HEK293 (cell line): Measurements from ENCODE around the gene CLK4.

Source experiments
- EGR2 ChIP-seq: fragments of 450-650 bp; formaldehyde crosslinking; IDR thresholded peaks from 2 replicates; pipeline ENCODE4 v1.5.1; 2016; ENCODE audit warnings: low read depth, missing biosample characterization, missing genetic modification characterization
- GLIS2 ChIP-seq: fragments of 450-650 bp; formaldehyde crosslinking; IDR thresholded peaks from 2 replicates; pipeline ENCODE4 v1.5.1; 2016; ENCODE audit warnings: missing biosample characterization, missing genetic modification characterization
- KLF1 ChIP-seq: fragments of 450-650 bp; formaldehyde crosslinking; IDR thresholded peaks from 2 replicates; pipeline ENCODE4 v1.5.1; 2016; ENCODE audit warnings: missing biosample characterization, missing genetic modification characterization
- KLF7 ChIP-seq: fragments of 450-650 bp; formaldehyde crosslinking; IDR thresholded peaks from 2 replicates; pipeline ENCODE4 v1.5.1; 2016; ENCODE audit warnings: missing biosample characterization, missing genetic modification characterization, borderline replicate concordance
- SETDB1 ChIP-seq: IDR thresholded peaks from one replicate; pipeline ENCODE4 v1.6.1; 2017; ENCODE audit warnings: mild to moderate bottlenecking, low read length, moderate library complexity, mixed read lengths; ENCODE audit not compliant: insufficient read length
- SP2 ChIP-seq: fragments of 450-650 bp; formaldehyde crosslinking; IDR thresholded peaks from 2 replicates; pipeline ENCODE4 v1.5.1; 2016; ENCODE audit warnings: missing biosample characterization, missing genetic modification characterization
- YY2 ChIP-seq: fragments of 450-650 bp; formaldehyde crosslinking; IDR thresholded peaks from 2 replicates; pipeline ENCODE4 v1.5.1; 2016; ENCODE audit warnings: missing biosample characterization, missing genetic modification characterization
- ZBTB48 ChIP-seq: fragments of 450-650 bp; formaldehyde crosslinking; IDR thresholded peaks from 2 replicates; pipeline ENCODE4 v1.5.1; 2016; ENCODE audit warnings: missing biosample characterization, missing genetic modification characterization
- ZNF214 ChIP-seq: fragments of 450-650 bp; formaldehyde crosslinking; IDR thresholded peaks from 2 replicates; pipeline ENCODE4 v1.5.1; 2017; ENCODE audit warnings: missing biosample characterization, mild to moderate bottlenecking, missing genetic modification characterization, borderline replicate concordance
- ZNF239 ChIP-seq: fragments of 450-650 bp; formaldehyde crosslinking; IDR thresholded peaks from 2 replicates; pipeline ENCODE4 v1.5.1; 2016; ENCODE audit warnings: missing biosample characterization, missing genetic modification characterization
- ZNF266 ChIP-seq: fragments of 450-650 bp; formaldehyde crosslinking; IDR thresholded peaks from 2 replicates; pipeline ENCODE4 v1.5.1; 2016; ENCODE audit warnings: missing biosample characterization, missing genetic modification characterization, low read depth
- ZNF292 ChIP-seq: fragments of 450-650 bp; formaldehyde crosslinking; IDR thresholded peaks from 2 replicates; pipeline ENCODE4 v1.5.1; 2016; ENCODE audit warnings: low read depth, missing biosample characterization, missing genetic modification characterization, borderline replicate concordance
- ZNF530 ChIP-seq: fragments of 450-650 bp; formaldehyde crosslinking; IDR thresholded peaks from 2 replicates; pipeline ENCODE4 v1.5.1; 2016; ENCODE audit warnings: low read depth, missing biosample characterization, missing genetic modification characterization
- ZNF549 ChIP-seq: fragments of 450-650 bp; IDR thresholded peaks from 2 replicates; pipeline ENCODE4 v1.5.1; 2018; ENCODE audit warnings: missing biosample characterization, missing genetic modification characterization, mild to moderate bottlenecking, inconsistent platforms, moderate library complexity
- ZNF600 ChIP-seq: fragments of 450-650 bp; formaldehyde crosslinking; IDR thresholded peaks from 2 replicates; pipeline ENCODE4 v1.5.1; 2016; ENCODE audit warnings: missing biosample characterization, missing genetic modification characterization
- ZNF621 ChIP-seq: fragments of 450-650 bp; formaldehyde crosslinking; IDR thresholded peaks from 2 replicates; pipeline ENCODE4 v1.5.1; 2017; ENCODE audit warnings: missing biosample characterization, missing genetic modification characterization
- ZNF670 ChIP-seq: fragments of 450-650 bp; formaldehyde crosslinking; IDR thresholded peaks from 2 replicates; pipeline ENCODE4 v1.5.1; 2016; ENCODE audit warnings: missing biosample characterization, missing genetic modification characterization, low read depth
- ZSCAN16 ChIP-seq: fragments of 450-650 bp; formaldehyde crosslinking; IDR thresholded peaks from 2 replicates; pipeline ENCODE4 v1.5.1; 2016; ENCODE audit warnings: missing biosample characterization, missing genetic modification characterization
- ZXDB ChIP-seq: fragments of 450-650 bp; formaldehyde crosslinking; IDR thresholded peaks from 2 replicates; pipeline ENCODE4 v1.5.1; 2016; ENCODE audit warnings: missing biosample characterization, missing genetic modification characterization
- TF ChIP-seq, protein P1 (sequence below): fragments of 450-650 bp; formaldehyde crosslinking; IDR thresholded peaks from 2 replicates; pipeline ENCODE4 v1.5.1; 2016; ENCODE audit warnings: missing biosample characterization, missing genetic modification characterization
- TF ChIP-seq, protein P2 (sequence below): fragments of 450-650 bp; formaldehyde crosslinking; IDR thresholded peaks from 2 replicates; pipeline ENCODE4 v1.5.1; 2016; ENCODE audit warnings: missing biosample characterization, missing genetic modification characterization
- TF ChIP-seq, protein P3 (sequence below): fragments of 450-650 bp; formaldehyde crosslinking; IDR thresholded peaks from 2 replicates; pipeline ENCODE4 v1.5.1; 2016; ENCODE audit warnings: missing biosample characterization, missing genetic modification characterization
- TF ChIP-seq, protein P4 (sequence below): fragments of 450-650 bp; formaldehyde crosslinking; IDR thresholded peaks from 2 replicates; pipeline ENCODE4 v1.5.1; 2016; ENCODE audit warnings: missing biosample characterization, missing genetic modification characterization, low read depth
- TF ChIP-seq, protein P5 (sequence below): fragments of 450-650 bp; formaldehyde crosslinking; IDR thresholded peaks from 2 replicates; pipeline ENCODE4 v1.5.1; 2016; ENCODE audit warnings: missing biosample characterization, missing genetic modification characterization
- TF ChIP-seq, protein P6 (sequence below): fragments of 450-650 bp; formaldehyde crosslinking; IDR thresholded peaks from 2 replicates; pipeline ENCODE4 v1.5.1; 2016; ENCODE audit warnings: missing biosample characterization, missing genetic modification characterization
- TF ChIP-seq, protein P7 (sequence below): fragments of 450-650 bp; formaldehyde crosslinking; IDR thresholded peaks from 2 replicates; pipeline ENCODE4 v1.5.1; 2016; ENCODE audit warnings: missing biosample characterization, missing genetic modification characterization, borderline replicate concordance

The CLK4 gene

DNA sequence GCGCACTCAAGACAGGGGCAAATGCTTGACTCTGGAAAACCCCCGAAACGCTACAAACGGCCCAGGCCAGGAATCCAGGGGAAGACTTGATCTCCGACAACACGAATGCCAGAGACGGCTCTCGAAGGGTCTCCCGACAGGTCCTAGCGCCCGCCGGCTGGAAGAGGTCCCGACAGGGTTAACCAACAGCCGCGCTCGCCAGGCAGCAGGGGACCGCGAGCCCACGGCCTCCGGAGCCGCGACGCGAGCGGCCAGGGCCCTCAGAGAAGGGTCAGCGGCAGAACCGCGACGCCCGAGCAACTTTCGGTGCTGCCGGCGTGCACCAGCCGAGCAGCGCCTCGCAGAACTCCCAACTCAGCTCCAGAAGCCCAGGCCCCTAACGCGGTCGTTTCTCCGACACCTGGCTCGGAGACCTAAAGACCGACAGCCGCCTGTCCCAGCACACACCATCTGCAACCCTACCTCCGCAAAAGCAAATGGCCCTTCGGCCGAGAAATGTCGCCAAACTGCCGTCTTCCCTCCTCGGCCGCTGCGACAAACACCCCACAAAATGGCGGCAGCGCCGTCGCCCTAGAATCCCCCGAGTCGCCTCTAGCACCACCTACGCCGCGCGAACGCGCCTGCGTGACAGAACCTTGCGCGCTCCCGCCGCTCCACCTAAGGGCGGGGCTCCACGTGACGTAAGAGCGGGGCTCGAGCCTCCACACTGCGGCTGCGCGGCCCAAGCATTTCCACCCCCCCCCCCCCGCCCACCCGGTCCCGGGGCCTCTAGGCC lies at the start of gene CLK4 (continued):
- TF ChIP-seq, protein P1, sequence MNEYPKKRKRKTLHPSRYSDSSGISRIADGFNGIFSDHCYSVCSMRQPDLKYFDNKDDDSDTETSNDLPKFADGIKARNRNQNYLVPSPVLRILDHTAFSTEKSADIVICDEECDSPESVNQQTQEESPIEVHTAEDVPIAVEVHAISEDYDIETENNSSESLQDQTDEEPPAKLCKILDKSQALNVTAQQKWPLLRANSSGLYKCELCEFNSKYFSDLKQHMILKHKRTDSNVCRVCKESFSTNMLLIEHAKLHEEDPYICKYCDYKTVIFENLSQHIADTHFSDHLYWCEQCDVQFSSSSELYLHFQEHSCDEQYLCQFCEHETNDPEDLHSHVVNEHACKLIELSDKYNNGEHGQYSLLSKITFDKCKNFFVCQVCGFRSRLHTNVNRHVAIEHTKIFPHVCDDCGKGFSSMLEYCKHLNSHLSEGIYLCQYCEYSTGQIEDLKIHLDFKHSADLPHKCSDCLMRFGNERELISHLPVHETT (tag by site-specific recombination), result peak; percentile 34; the same call in 1 of the 2 replicates
- TF ChIP-seq ZNF239 (no peak), ZNF670 (tag by site-specific recombination) (no peak), EGR2 (tag by site-specific recombination) (peak; percentile 55; the same call in 1 of the 2 replicates), SETDB1 (no peak), ZNF292 (no peak), SP2 (no peak), ZNF214 (tag by site-specific recombination) (no peak), ZBTB48 (tag by site-specific recombination) (peak; percentile 84), ZNF530 (tag by site-specific recombination) (no peak), KLF7 (tag by site-specific recombination) (no peak), ZSCAN16 (tag by site-specific recombination) (peak; percentile 77; the same call in 1 of the 2 replicates), ZNF266 (no peak), ZXDB (peak; percentile 79), ZNF600 (tag by site-specific recombination) (peak; percentile 56; the same call in 1 of the 2 replicates), KLF1 (tag by site-specific recombination) (no peak; the same call in none of the 2 replicates), YY2 (peak; percentile 91), ZNF549 (tag by site-specific recombination) (no peak), GLIS2 (tag by site-specific recombination) (peak; percentile 32; the same call in 1 of the 2 replicates), ZNF621 (tag by site-specific recombination) (no peak)
- TF ChIP-seq, protein P2, sequence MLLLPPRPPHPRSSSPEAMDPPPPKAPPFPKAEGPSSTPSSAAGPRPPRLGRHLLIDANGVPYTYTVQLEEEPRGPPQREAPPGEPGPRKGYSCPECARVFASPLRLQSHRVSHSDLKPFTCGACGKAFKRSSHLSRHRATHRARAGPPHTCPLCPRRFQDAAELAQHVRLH (tag by site-specific recombination), result peak; percentile 50; the same call in 1 of the 2 replicates
- TF ChIP-seq, protein P3, sequence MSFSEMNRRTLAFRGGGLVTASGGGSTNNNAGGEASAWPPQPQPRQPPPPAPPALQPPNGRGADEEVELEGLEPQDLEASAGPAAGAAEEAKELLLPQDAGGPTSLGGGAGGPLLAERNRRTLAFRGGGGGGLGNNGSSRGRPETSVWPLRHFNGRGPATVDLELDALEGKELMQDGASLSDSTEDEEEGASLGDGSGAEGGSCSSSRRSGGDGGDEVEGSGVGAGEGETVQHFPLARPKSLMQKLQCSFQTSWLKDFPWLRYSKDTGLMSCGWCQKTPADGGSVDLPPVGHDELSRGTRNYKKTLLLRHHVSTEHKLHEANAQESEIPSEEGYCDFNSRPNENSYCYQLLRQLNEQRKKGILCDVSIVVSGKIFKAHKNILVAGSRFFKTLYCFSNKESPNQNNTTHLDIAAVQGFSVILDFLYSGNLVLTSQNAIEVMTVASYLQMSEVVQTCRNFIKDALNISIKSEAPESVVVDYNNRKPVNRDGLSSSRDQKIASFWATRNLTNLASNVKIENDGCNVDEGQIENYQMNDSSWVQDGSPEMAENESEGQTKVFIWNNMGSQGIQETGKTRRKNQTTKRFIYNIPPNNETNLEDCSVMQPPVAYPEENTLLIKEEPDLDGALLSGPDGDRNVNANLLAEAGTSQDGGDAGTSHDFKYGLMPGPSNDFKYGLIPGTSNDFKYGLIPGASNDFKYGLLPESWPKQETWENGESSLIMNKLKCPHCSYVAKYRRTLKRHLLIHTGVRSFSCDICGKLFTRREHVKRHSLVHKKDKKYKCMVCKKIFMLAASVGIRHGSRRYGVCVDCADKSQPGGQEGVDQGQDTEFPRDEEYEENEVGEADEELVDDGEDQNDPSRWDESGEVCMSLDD, result peak; percentile 91
- TF ChIP-seq, protein P4, sequence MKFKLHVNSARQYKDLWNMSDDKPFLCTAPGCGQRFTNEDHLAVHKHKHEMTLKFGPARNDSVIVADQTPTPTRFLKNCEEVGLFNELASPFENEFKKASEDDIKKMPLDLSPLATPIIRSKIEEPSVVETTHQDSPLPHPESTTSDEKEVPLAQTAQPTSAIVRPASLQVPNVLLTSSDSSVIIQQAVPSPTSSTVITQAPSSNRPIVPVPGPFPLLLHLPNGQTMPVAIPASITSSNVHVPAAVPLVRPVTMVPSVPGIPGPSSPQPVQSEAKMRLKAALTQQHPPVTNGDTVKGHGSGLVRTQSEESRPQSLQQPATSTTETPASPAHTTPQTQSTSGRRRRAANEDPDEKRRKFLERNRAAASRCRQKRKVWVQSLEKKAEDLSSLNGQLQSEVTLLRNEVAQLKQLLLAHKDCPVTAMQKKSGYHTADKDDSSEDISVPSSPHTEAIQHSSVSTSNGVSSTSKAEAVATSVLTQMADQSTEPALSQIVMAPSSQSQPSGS (tag by site-specific recombination), result no peak
- TF ChIP-seq, protein P5, sequence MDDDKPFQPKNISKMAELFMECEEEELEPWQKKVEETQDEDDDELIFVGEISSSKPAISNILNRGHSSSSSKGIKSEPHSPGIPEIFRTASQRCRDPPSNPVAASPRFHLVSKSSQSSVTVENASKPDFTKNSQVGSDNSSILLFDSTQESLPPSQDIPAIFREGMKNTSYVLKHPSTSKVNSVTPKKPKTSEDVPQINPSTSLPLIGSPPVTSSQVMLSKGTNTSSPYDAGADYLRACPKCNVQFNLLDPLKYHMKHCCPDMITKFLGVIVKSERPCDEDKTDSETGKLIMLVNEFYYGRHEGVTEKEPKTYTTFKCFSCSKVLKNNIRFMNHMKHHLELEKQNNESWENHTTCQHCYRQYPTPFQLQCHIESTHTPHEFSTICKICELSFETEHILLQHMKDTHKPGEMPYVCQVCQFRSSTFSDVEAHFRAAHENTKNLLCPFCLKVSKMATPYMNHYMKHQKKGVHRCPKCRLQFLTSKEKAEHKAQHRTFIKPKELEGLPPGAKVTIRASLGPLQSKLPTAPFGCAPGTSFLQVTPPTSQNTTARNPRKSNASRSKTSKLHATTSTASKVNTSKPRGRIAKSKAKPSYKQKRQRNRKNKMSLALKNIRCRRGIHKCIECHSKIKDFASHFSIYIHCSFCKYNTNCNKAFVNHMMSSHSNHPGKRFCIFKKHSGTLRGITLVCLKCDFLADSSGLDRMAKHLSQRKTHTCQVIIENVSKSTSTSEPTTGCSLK, result no peak
- TF ChIP-seq, protein P6, sequence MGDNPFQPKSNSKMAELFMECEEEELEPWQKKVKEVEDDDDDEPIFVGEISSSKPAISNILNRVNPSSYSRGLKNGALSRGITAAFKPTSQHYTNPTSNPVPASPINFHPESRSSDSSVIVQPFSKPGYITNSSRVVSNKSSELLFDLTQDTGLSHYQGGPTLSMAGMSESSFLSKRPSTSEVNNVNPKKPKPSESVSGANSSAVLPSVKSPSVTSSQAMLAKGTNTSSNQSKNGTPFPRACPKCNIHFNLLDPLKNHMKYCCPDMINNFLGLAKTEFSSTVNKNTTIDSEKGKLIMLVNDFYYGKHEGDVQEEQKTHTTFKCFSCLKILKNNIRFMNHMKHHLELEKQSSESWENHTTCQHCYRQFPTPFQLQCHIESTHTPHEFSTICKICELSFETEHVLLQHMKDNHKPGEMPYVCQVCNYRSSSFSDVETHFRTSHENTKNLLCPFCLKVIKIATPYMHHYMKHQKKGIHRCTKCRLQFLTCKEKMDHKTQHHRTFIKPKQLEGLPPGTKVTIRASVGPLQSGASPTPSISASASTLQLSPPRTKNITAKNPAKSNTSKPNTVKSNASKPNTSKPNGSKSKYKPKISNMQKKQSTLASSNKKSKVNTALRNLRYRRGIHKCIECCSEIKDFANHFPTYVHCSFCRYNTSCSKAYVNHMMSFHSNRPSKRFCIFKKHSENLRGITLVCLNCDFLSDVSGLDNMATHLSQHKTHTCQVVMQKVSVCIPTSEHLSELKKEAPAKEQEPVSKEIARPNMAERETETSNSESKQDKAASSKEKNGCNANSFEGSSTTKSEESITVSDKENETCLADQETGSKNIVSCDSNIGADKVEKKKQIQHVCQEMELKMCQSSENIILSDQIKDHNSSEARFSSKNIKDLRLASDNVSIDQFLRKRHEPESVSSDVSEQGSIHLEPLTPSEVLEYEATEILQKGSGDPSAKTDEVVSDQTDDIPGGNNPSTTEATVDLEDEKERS (tag by site-specific recombination), result peak; percentile 75; the same call in 1 of the 2 replicates
- TF ChIP-seq, protein P7, sequence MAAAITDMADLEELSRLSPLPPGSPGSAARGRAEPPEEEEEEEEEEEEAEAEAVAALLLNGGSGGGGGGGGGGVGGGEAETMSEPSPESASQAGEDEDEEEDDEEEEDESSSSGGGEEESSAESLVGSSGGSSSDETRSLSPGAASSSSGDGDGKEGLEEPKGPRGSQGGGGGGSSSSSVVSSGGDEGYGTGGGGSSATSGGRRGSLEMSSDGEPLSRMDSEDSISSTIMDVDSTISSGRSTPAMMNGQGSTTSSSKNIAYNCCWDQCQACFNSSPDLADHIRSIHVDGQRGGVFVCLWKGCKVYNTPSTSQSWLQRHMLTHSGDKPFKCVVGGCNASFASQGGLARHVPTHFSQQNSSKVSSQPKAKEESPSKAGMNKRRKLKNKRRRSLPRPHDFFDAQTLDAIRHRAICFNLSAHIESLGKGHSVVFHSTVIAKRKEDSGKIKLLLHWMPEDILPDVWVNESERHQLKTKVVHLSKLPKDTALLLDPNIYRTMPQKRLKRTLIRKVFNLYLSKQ (tag by site-specific recombination), result 0 out of 2 replicates have a peak, but pooled peaks have one; percentile 7
